Measurements from ENCODE around the gene RPL26. TPM values are rescaled to one million over a fixed set of nuclear protein-coding genes. Genes with fewer than 3 reads are reported as not detected.
A peak's percentile ranks its signal among the peaks of the same experiment; 100 is the strongest.
"Not testable (repeated sequence)": the region's sequence is repeated elsewhere in the genome, so short reads cannot be mapped to it uniquely, and the experiment has no call there.

The RPL26 gene
- total RNA-seq, 1 experiment from 2014 or later = 3,660 TPM

- Histone ChIP-seq H3K4me1 (no peaks in the 10 kb centered on the region), H3K36me3 (peaks cover 27% of the 10 kb centered on the region), H3K4me3 (no peak overlapping the region), H3K27me3 (no peaks in the 10 kb centered on the region), H3K27ac (no peak overlapping the region), H3K9me3 (replicated peaks) (no peaks in the 10 kb centered on the region)
- peak in 1 of 2 experiments; percentile 16 for DNase-seq
These were observed 1.9 kb upstream of the RPL26 start for GRCh38 chr17:8384801-8385378.

- no peak for DNase-seq
- Histone ChIP-seq H3K4me3 (peak overlapping the region; percentile 74), H3K27ac (peak overlapping the region; percentile 80), H3K4me1 (no peaks in the 10 kb centered on the region), H3K9me3 (replicated peaks) (no peaks in the 10 kb centered on the region), H3K36me3 (peaks cover 47% of the 10 kb centered on the region), H3K27me3 (no peaks in the 10 kb centered on the region)
These were observed 182 bp downstream of the RPL26 start for GRCh38 chr17:8382880-8383142.

- Histone ChIP-seq H3K27ac (peak overlapping the region; percentile 80), H3K36me3 (peaks cover 53% of the 10 kb centered on the region), H3K27me3 (no peaks in the 10 kb centered on the region), H3K4me1 (no peaks in the 10 kb centered on the region), H3K9me3 (replicated peaks) (no peaks in the 10 kb centered on the region), H3K4me3 (peak overlapping the region; percentile 74)
- no peak for DNase-seq
These were observed 727 bp downstream of the RPL26 start for GRCh38 chr17:8382052-8382879.

GRCh38 chr17:8380049-8380448, 2.9 kb downstream of the RPL26 start:
- H3K27ac ChIP-seq = no peak overlapping the region
- peaks cover 5% of the 10 kb centered on the region; the same call in 1 of the 2 replicates for H3K4me1 ChIP-seq
- H3K27me3 ChIP-seq = 0 out of 2 replicates have a peak, but pooled peaks cover 2% of the 10 kb centered on the region
- DNase-seq = no peak
- H3K4me3 ChIP-seq = no peak overlapping the region
- peaks cover 65% of the 10 kb centered on the region for H3K36me3 ChIP-seq
- no peaks in the 10 kb centered on the region for H3K9me3 ChIP-seq (replicated peaks)

- not testable (repeated sequence) for H3K4me1 ChIP-seq; H3K9me3 ChIP-seq (replicated peaks); DNase-seq; H3K4me3 ChIP-seq; H3K27ac ChIP-seq; H3K27me3 ChIP-seq
- peaks cover 65% of the 10 kb centered on the region for H3K36me3 ChIP-seq
These were observed 4.9 kb downstream of the RPL26 start for GRCh38 chr17:8378117-8378516.

- no peak overlapping the region for H3K4me3 ChIP-seq
- no peak for DNase-seq
- 0 out of 2 replicates have a peak, but pooled peaks cover 2% of the 10 kb centered on the region for H3K27me3 ChIP-seq
- no peak overlapping the region for H3K27ac ChIP-seq
- H3K9me3 ChIP-seq (replicated peaks) = no peaks in the 10 kb centered on the region
- H3K36me3 ChIP-seq = peaks cover 64% of the 10 kb centered on the region
- H3K4me1 ChIP-seq = peaks cover 5% of the 10 kb centered on the region; the same call in 1 of the 2 replicates
These were observed 5.6 kb downstream of the RPL26 start for GRCh38 chr17:8377422-8377821.

GRCh38 chr17:8376271-8377067, 6.5 kb downstream of the RPL26 start, which contains the start of gene KRABD2:
TSS of gene KRABD2 (minus strand) at chr17:8376704.
- Histone ChIP-seq H3K36me3 (peaks cover 54% of the 10 kb centered on the region), H3K4me1 (peaks cover 12% of the 10 kb centered on the region), H3K27me3 (0 out of 2 replicates have a peak, but pooled peaks cover 2% of the 10 kb centered on the region), H3K9me3 (replicated peaks) (no peaks in the 10 kb centered on the region), H3K4me3 (peak within 1 kb of the TSS; percentile 58), H3K27ac (peak within 1 kb of the TSS; percentile 73)
- peak; percentile 86 to 89 for DNase-seq

- Histone ChIP-seq H3K9me3 (replicated peaks) (no peaks in the 10 kb centered on the region), H3K27me3 (0 out of 2 replicates have a peak, but pooled peaks cover 2% of the 10 kb centered on the region), H3K27ac (peak overlapping the region; percentile 73), H3K4me3 (peak overlapping the region; percentile 58), H3K4me1 (peaks cover 19% of the 10 kb centered on the region), H3K36me3 (peaks cover 47% of the 10 kb centered on the region)
- DNase-seq = no peak
These were observed 7.2 kb downstream of the RPL26 start for GRCh38 chr17:8375738-8376259.

- not testable (repeated sequence) for H3K27me3 ChIP-seq; DNase-seq; H3K27ac ChIP-seq; H3K4me3 ChIP-seq; H3K9me3 ChIP-seq (replicated peaks)
- Histone ChIP-seq H3K4me1 (peaks cover 22% of the 10 kb centered on the region), H3K36me3 (peaks cover 28% of the 10 kb centered on the region)
These were observed 9.1 kb downstream of the RPL26 start for GRCh38 chr17:8373856-8374255.

GRCh38 chr17:8372422-8372821, 10.6 kb downstream of the RPL26 start:
- H3K36me3 ChIP-seq = peaks cover 14% of the 10 kb centered on the region
- peak overlapping the region; percentile 47; the same call in 1 of the 2 replicates for H3K27ac ChIP-seq
- no peaks in the 10 kb centered on the region for H3K9me3 ChIP-seq (replicated peaks)
- H3K4me3 ChIP-seq = no peak overlapping the region
- 0 out of 2 replicates have a peak, but pooled peaks cover 2% of the 10 kb centered on the region for H3K27me3 ChIP-seq
- DNase-seq = no peak
- peaks cover 22% of the 10 kb centered on the region for H3K4me1 ChIP-seq

GRCh38 chr17:8371786-8372185, 11.2 kb downstream of the RPL26 start:
- peak; percentile 72 to 77 for DNase-seq
- H3K27ac ChIP-seq = peak overlapping the region; percentile 47
- 0 out of 2 replicates have a peak, but pooled peaks cover 2% of the 10 kb centered on the region for H3K27me3 ChIP-seq

GRCh38 chr17:8369944-8370343, 13.0 kb downstream of the RPL26 start:
- Histone ChIP-seq H3K36me3 (no peaks in the 10 kb centered on the region; the same call in 1 of the 2 replicates), H3K4me3 (no peak overlapping the region), H3K9me3 (replicated peaks) (no peaks in the 10 kb centered on the region), H3K4me1 (peaks cover 20% of the 10 kb centered on the region), H3K27ac (no peak overlapping the region), H3K27me3 (no peaks in the 10 kb centered on the region)
- DNase-seq = no peak

More at GRCh38 chr17:8371786-8372185, 11.2 kb downstream of the RPL26 start:
- Histone ChIP-seq H3K4me1 (peaks cover 18% of the 10 kb centered on the region), H3K36me3 (peaks cover 7% of the 10 kb centered on the region), H3K9me3 (replicated peaks) (no peaks in the 10 kb centered on the region), H3K4me3 (no peak overlapping the region)

GRCh38 chr17:8368193-8368592, 14.8 kb downstream of the RPL26 start:
- no peak for DNase-seq
- Histone ChIP-seq H3K9me3 (replicated peaks) (no peaks in the 10 kb centered on the region), H3K4me3 (no peak overlapping the region), H3K27ac (no peak overlapping the region), H3K36me3 (no peaks in the 10 kb centered on the region; the same call in 1 of the 2 replicates), H3K27me3 (no peaks in the 10 kb centered on the region), H3K4me1 (peaks cover 20% of the 10 kb centered on the region)

GRCh38 chr17:8366231-8366630, 16.8 kb downstream of the RPL26 start:
- Histone ChIP-seq H3K4me1 (peaks cover 10% of the 10 kb centered on the region), H3K27me3 (no peaks in the 10 kb centered on the region), H3K4me3 (no peak overlapping the region), H3K36me3 (no peaks in the 10 kb centered on the region; the same call in 1 of the 2 replicates), H3K27ac (no peak overlapping the region; the same call in 1 of the 2 replicates), H3K9me3 (replicated peaks) (no peaks in the 10 kb centered on the region)
- DNase-seq = no peak
